ENCODE data around the gene INSM1. TPM values are rescaled to one million over a fixed set of nuclear protein-coding genes. Genes with fewer than 3 reads are reported as not detected.

Gene INSM1
- not detected for total RNA-seq

GRCh38 chr20:20367575-20368417 lies at the start of gene INSM1:
INSM1 (plus strand) TSS chr20:20368104; CDS start chr20:20368268, 164 bp downstream.
- no peak for DNase-seq (ENCODE audit: low spot score)
- ATAC-seq (ENCODE audit: low FRiP score) = no peak
- TF ChIP-seq CTCF (IDR thresholded peaks at IDR 0.05) = no peak

- ATAC-seq (ENCODE audit: low FRiP score) (no peak), DNase-seq (ENCODE audit: low spot score) (no peak)
- TF ChIP-seq CTCF (IDR thresholded peaks at IDR 0.05) = no peak
Observed at GRCh38 chr20:20318365-20319161, 49.3 kb upstream of the INSM1 start.

- TF ChIP-seq CTCF (IDR thresholded peaks at IDR 0.05) = no peak
- no peak for DNase-seq (ENCODE audit: low spot score)
Observed at GRCh38 chr20:20321134-20321533, 46.8 kb upstream of the INSM1 start.

GRCh38 chr20:20321917-20322316 lies 46.0 kb upstream of the INSM1 start:
- TF ChIP-seq CTCF (IDR thresholded peaks at IDR 0.05) = no peak
- no peak for DNase-seq (ENCODE audit: low spot score)

More at GRCh38 chr20:20321134-20321533, 46.8 kb upstream of the INSM1 start:
- ATAC-seq (ENCODE audit: low FRiP score) = no peak

GRCh38 chr20:20322912-20323311 lies 45.0 kb upstream of the INSM1 start:
- no peak for ATAC-seq (ENCODE audit: low FRiP score)
- TF ChIP-seq CTCF (IDR thresholded peaks at IDR 0.05) = no peak
- DNase-seq (ENCODE audit: low spot score) = no peak

More at GRCh38 chr20:20321917-20322316, 46.0 kb upstream of the INSM1 start:
- no peak for ATAC-seq (ENCODE audit: low FRiP score)

- TF ChIP-seq CTCF (IDR thresholded peaks at IDR 0.05) = no peak
- DNase-seq (ENCODE audit: low spot score) = no peak
Observed at GRCh38 chr20:20327746-20328145, 40.2 kb upstream of the INSM1 start.

More at GRCh38 chr20:20327746-20328145, 40.2 kb upstream of the INSM1 start:
- ATAC-seq (ENCODE audit: low FRiP score) = no peak
